ENCODE data around the gene LRRC47. TPM values are rescaled to one million over a fixed set of nuclear protein-coding genes. Genes with fewer than 3 reads are reported as not detected.

LRRC47 gene
- polyA plus RNA-seq (2011; rRNA removed) (17.7 and 22.8 TPM in 2 replicates), polyA minus RNA-seq (2011; rRNA and poly(A)+ RNA removed) (7.8 and 9.0 TPM in 2 replicates)

DNA sequence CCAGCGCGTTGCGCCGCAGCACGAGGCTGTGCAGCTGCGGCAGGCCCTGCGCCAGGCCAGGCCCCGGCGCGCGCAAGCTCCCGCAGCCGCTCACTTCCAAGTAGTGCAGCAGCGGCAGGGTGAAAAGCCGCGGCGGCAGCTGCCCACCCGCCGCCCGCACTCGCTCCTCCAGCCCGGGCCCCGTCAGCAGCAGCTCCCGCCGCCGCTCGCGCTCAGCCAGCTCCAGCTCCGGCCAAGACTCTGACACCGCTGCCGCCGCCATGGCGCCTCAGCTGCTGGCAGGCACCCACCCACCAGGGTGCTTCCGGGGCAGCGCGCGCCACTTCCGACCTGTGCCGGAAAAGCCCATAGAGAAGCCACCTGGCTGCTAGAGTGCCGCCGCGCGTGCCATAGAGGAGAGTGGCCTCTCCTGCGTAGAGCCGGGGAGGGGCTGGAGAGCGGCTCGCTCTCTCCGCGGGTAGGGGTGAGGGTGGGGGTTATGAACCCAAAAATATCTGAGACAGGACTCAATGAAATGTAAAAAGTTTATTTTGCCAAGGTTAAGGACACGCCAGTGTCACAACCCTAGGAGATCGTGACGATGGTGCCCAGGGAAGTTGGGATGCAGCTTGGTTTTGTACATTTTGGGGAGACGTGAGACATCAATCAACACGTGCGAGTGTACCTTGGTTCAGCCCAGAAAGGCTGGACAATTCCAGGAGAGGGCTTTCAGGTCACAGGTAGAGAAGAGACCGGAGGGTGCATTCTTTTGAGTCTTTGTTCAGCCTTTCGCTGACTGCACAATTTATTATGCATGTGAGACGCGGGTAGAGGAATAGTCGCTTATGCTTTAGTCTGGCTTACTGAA, at the start of gene LRRC47:
Gene LRRC47, minus strand, starts transcription at position 284 of the 847 bp plus-strand sequence. Its CDS starts 22 bp downstream, at position 262.
- no peaks in the 10 kb centered on the region for H3K36me3 ChIP-seq (ENCODE audit: control insufficient read depth, insufficient read depth, low read length)
- H3K4me3 ChIP-seq (ENCODE audit: low read depth, low read length): peak within 1 kb of the TSS; percentile 89
- POLR2A ChIA-PET: interaction anchor here (0.6 kb wide), 2 partner anchors 11 to 1385 kb away, joined by 3 to 5 read pairs; no protein-coding TSS in a partner anchor
- peaks cover 2% of the 10 kb centered on the region for H3K27me3 ChIP-seq (ENCODE audit: control insufficient read depth, insufficient read depth, low read length)
- CTCF ChIA-PET: interaction anchor here (0.6 to 3.4 kb wide), 6 partner anchors 11 to 343 kb away, joined by 3 to 13 read pairs (median 4); partner anchors contain the start of gene ARHGEF16
- DNase-seq (ENCODE audit: low read depth): peak; percentile 19
- TF ChIP-seq CTCF (IDR thresholded peaks at IDR 0.05; ENCODE audit: insufficient read depth, low read depth, low read length): peak; percentile 11; the same call in 1 of the 2 replicates

- ChIA-PET POLR2A (no interaction called here), CTCF (no interaction called here)
- DNase-seq (ENCODE audit: low read depth): no peak
- TF ChIP-seq CTCF (IDR thresholded peaks at IDR 0.05; ENCODE audit: insufficient read depth, low read depth, low read length): no peak
- Histone ChIP-seq H3K36me3 (ENCODE audit: control insufficient read depth, insufficient read depth, low read length) (peaks cover 10% of the 10 kb centered on the region), H3K27me3 (ENCODE audit: control insufficient read depth, insufficient read depth, low read length) (no peaks in the 10 kb centered on the region), H3K4me3 (ENCODE audit: low read depth, low read length) (no peak overlapping the region)
Measured at GRCh38 chr1:3842912-3843311, 46.6 kb upstream of the LRRC47 start.

GRCh38 chr1:3841491-3841890, 45.2 kb upstream of the LRRC47 start:
- POLR2A ChIA-PET: no interaction called here
- no peak for DNase-seq (ENCODE audit: low read depth)
- CTCF ChIA-PET: interaction anchor here (1.2 to 1.4 kb wide), 2 partner anchors 9 to 388 kb away, joined by 3 to 5 read pairs; no protein-coding TSS in a partner anchor
- TF ChIP-seq CTCF (IDR thresholded peaks at IDR 0.05; ENCODE audit: insufficient read depth, low read depth, low read length): no peak
- Histone ChIP-seq H3K27me3 (ENCODE audit: control insufficient read depth, insufficient read depth, low read length) (no peaks in the 10 kb centered on the region), H3K4me3 (ENCODE audit: low read depth, low read length) (no peak overlapping the region), H3K36me3 (ENCODE audit: control insufficient read depth, insufficient read depth, low read length) (peaks cover 17% of the 10 kb centered on the region)

- TF ChIP-seq CTCF (IDR thresholded peaks at IDR 0.05; ENCODE audit: insufficient read depth, low read depth, low read length): no peak
- H3K36me3 ChIP-seq (ENCODE audit: control insufficient read depth, insufficient read depth, low read length): peaks cover 22% of the 10 kb centered on the region
- H3K27me3 ChIP-seq (ENCODE audit: control insufficient read depth, insufficient read depth, low read length): no peaks in the 10 kb centered on the region
- no peak overlapping the region for H3K4me3 ChIP-seq (ENCODE audit: low read depth, low read length)
- ChIA-PET POLR2A (no interaction called here), CTCF (no interaction called here)
- DNase-seq (ENCODE audit: low read depth): no peak
Measured at GRCh38 chr1:3838788-3839187, 42.5 kb upstream of the LRRC47 start.

DNA sequence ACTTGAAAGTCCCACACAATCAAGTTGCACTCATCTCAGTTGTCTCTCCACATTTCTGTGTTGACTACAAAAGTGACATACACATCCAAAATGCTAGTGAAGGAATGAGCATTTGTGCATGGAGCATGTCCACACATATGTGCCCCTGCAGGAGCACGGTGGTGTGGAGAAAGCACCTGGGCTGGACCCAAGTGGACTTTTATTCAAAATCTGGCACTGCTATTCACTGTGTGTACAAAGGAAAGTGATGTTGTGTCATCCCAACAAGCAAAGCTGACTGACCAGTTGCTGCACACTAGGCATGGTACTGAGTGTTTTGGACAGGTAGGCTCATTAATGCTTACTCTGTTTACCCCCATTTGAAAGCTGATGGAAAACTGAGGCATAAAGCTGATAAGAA, 41.4 kb upstream of the LRRC47 start:
- H3K4me3 ChIP-seq (ENCODE audit: low read depth, low read length): no peak overlapping the region
- TF ChIP-seq CTCF (IDR thresholded peaks at IDR 0.05; ENCODE audit: insufficient read depth, low read depth, low read length): no peak
- no peak for DNase-seq (ENCODE audit: low read depth)
- no peaks in the 10 kb centered on the region for H3K27me3 ChIP-seq (ENCODE audit: control insufficient read depth, insufficient read depth, low read length)
- POLR2A ChIA-PET: no interaction called here
- CTCF ChIA-PET: no interaction called here
- peaks cover 22% of the 10 kb centered on the region for H3K36me3 ChIP-seq (ENCODE audit: control insufficient read depth, insufficient read depth, low read length)

Data from BJ (cell line).